Umbilical cord (tissue), 2 donors: ENCODE results near the gene ZFYVE19. TPM values are rescaled to one million over a fixed set of nuclear protein-coding genes. Genes with fewer than 3 reads are reported as not detected.

Experiments
- DNase-seq: peaks from one replicate; pipeline ENCODE4 v3.0.0-alpha.2; 2015; ENCODE audit warnings: low spot score
- total RNA-seq: library from RNA; depleted of rRNA; stranded (reverse); fragments of >200 nt; gene quantifications from one replicate; pipeline ENCODE4 v1.2.3, GENCODE V29; 2014; ENCODE audit warnings: low replicate concordance; ENCODE audit not compliant: insufficient read depth

Gene ZFYVE19
- total RNA-seq, 1 donor from 2014 or later, result 11.3 TPM

GRCh38 chr15:40775740-40776536, 31.0 kb upstream of the ZFYVE19 start:
- DNase-seq, result no peak

GRCh38 chr15:40776537-40777141, 30.2 kb upstream of the ZFYVE19 start:
- DNase-seq, result no peak

GRCh38 chr15:40782609-40783227, 24.2 kb upstream of the ZFYVE19 start:
- no peak for DNase-seq

- DNase-seq, result no peak
These were observed 21.7 kb upstream of the ZFYVE19 start for GRCh38 chr15:40785164-40785563.

- DNase-seq, result no peak
These were observed 21.1 kb upstream of the ZFYVE19 start for GRCh38 chr15:40785814-40786213.

GRCh38 chr15:40787344-40787841, 19.5 kb upstream of the ZFYVE19 start:
- DNase-seq, result peak; percentile 42

GRCh38 chr15:40787991-40788390, 18.9 kb upstream of the ZFYVE19 start:
- no peak for DNase-seq

- no peak for DNase-seq
These were observed 17.8 kb upstream of the ZFYVE19 start for GRCh38 chr15:40789119-40789518.

GRCh38 chr15:40789999-40790398, 16.9 kb upstream of the ZFYVE19 start:
- no peak for DNase-seq

GRCh38 chr15:40790718-40791117, 16.2 kb upstream of the ZFYVE19 start:
- DNase-seq, result no peak

- no peak for DNase-seq
These were observed 14.5 kb upstream of the ZFYVE19 start for GRCh38 chr15:40792394-40792793.

- DNase-seq, result no peak
These were observed 13.5 kb upstream of the ZFYVE19 start for GRCh38 chr15:40793216-40793989.

- DNase-seq, result no peak
These were observed 10.8 kb upstream of the ZFYVE19 start for GRCh38 chr15:40796041-40796440.

GRCh38 chr15:40796512-40796911, 10.4 kb upstream of the ZFYVE19 start:
- no peak for DNase-seq

- DNase-seq, result no peak
These were observed 7.4 kb upstream of the ZFYVE19 start for GRCh38 chr15:40799523-40799922.

GRCh38 chr15:40803076-40803475, 3.8 kb upstream of the ZFYVE19 start:
- no peak for DNase-seq

- DNase-seq, result no peak
These were observed 3.2 kb upstream of the ZFYVE19 start for GRCh38 chr15:40803688-40804087.

- DNase-seq, result no peak
These were observed 239 bp upstream of the ZFYVE19 start for GRCh38 chr15:40806672-40807027.

GRCh38 chr15:40807888-40808461, 1.1 kb downstream of the ZFYVE19 start:
- no peak for DNase-seq

GRCh38 chr15:40808861-40809450, 2.1 kb downstream of the ZFYVE19 start:
- no peak for DNase-seq

GRCh38 chr15:40812721-40813425, 6.0 kb downstream of the ZFYVE19 start:
- DNase-seq, result no peak
